GM23248 (cell line): ENCODE results near the gene CHRM4. TPM values are rescaled to one million over a fixed set of nuclear protein-coding genes. Genes with fewer than 3 reads are reported as not detected.
A peak's percentile ranks its signal among the peaks of the same experiment; 100 is the strongest.

ENCODE experiments used
- DNase-seq: peaks from one replicate; pipeline ENCODE4 v3.0.0-alpha.2; 2015
- H2AFZ ChIP-seq: fragments of 200-600 bp; sonication (generic); 2 replicates; pipeline ENCODE4 v1.6.1; 2016; ENCODE audit warnings: antibody characterized with exemption
- H3F3A ChIP-seq: fragments of 200-600 bp; sonication (generic); 2 replicates; pipeline ENCODE4 v1.6.1; 2016; ENCODE audit warnings: mild to moderate bottlenecking, antibody characterized with exemption, mixed run types; ENCODE audit not compliant: insufficient read depth
- H3K27ac ChIP-seq: fragments of 200-600 bp; sonication (generic); 2 replicates; pipeline ENCODE4 v1.5.1; 2016; ENCODE audit warnings: mild to moderate bottlenecking
- H3K27me3 ChIP-seq: fragments of 200-600 bp; sonication (generic); replicated peaks from 2 replicates; pipeline ENCODE4 v1.6.1; 2016; ENCODE audit warnings: mild to moderate bottlenecking; ENCODE audit not compliant: insufficient read depth
- H3K36me3 ChIP-seq: fragments of 200-600 bp; sonication (generic); 2 replicates; pipeline ENCODE4 v1.6.1; 2016; ENCODE audit warnings: low read depth, mild to moderate bottlenecking
- H3K4me1 ChIP-seq: fragments of 200-600 bp; sonication (generic); 2 replicates; pipeline ENCODE4 v1.6.1; 2016; ENCODE audit warnings: mild to moderate bottlenecking; ENCODE audit not compliant: insufficient read depth
- H3K4me2 ChIP-seq: fragments of 200-600 bp; sonication (generic); one replicate; pipeline ENCODE4 v1.6.1; 2016; ENCODE audit warnings: mild to moderate bottlenecking; ENCODE audit not compliant: unreplicated experiment
- H3K4me3 ChIP-seq: fragments of 200-600 bp; sonication (generic); 2 replicates; pipeline ENCODE4 v1.5.1; 2016; ENCODE audit warnings: mild to moderate bottlenecking
- H3K79me2 ChIP-seq: fragments of 200-600 bp; sonication (generic); 2 replicates; pipeline ENCODE4 v1.6.1; 2016; ENCODE audit warnings: mild to moderate bottlenecking; ENCODE audit not compliant: insufficient read depth
- H3K9ac ChIP-seq: fragments of 200-600 bp; sonication (generic); 2 replicates; pipeline ENCODE4 v1.6.1; 2016; ENCODE audit warnings: mild to moderate bottlenecking
- H3K9me2 ChIP-seq: fragments of 200-600 bp; sonication (generic); 2 replicates; pipeline ENCODE4 v1.6.1; 2016; ENCODE audit warnings: mixed run types, mild to moderate bottlenecking, moderate library complexity; ENCODE audit not compliant: insufficient read depth
- H3K9me3 ChIP-seq: fragments of 200-600 bp; sonication (generic); one replicate; pipeline ENCODE4 v1.6.1; 2017; ENCODE audit warnings: low read depth
- H4K20me1 ChIP-seq: fragments of 200-600 bp; sonication (generic); 2 replicates; pipeline ENCODE4 v1.6.0; 2016; ENCODE audit not compliant: insufficient read depth
- EZH2 ChIP-seq: fragments of 200-600 bp; sonication (generic); IDR thresholded peaks from 2 replicates; pipeline ENCODE4 v1.6.1; 2018; ENCODE audit warnings: antibody characterized with exemption, mild to moderate bottlenecking; ENCODE audit not compliant: insufficient read depth, poor library complexity, severe bottlenecking
- EZH2phosphoT487 ChIP-seq: fragments of 200-600 bp; sonication (generic); IDR thresholded peaks from 2 replicates; pipeline ENCODE4 v1.6.1; 2018; ENCODE audit warnings: antibody characterized with exemption, moderate library complexity, mild to moderate bottlenecking, low read depth; ENCODE audit not compliant: insufficient read depth
- WGBS, 2 experiments: methylation state at CpG; one replicate each; pipeline ENCODE4 v1.1.6; 2015 to 2017; ENCODE audit warnings: low lambda C conversion rate in 2 of 2, low coverage in 1 of 2; ENCODE audit errors: missing lambda C conversion rate in 2 of 2; 5-methylcytosine and 5-hydroxymethylcytosine counted together
- in situ Hi-C: fragments of 300-500 bp; cut with MboI; formaldehyde crosslinking; loops from 2 replicates; pipeline ENCODE4 v1.15.0; 2020
- polyA plus RNA-seq: library from polyadenylated mRNA; unstranded; fragments of >200 nt; fragmentation: Nextera tagmentation; extraction: Ambion mirVana; gene quantifications from 2 replicates; pipeline ENCODE4 v1.2.1, GENCODE V29; 2016
- total RNA-seq: library from RNA; depleted of rRNA; stranded (reverse); fragments of >200 nt; shearing (Covaris generic); gene quantifications from 2 replicates; pipeline ENCODE4 v1.2.3, GENCODE V29; 2014

CHRM4 gene
- total and polyA plus RNA-seq, 2 experiments from 2014 or later, result not detected

GRCh38 chr11:46360878-46361277, 30.7 kb downstream of the CHRM4 start:
- H3K9me2 ChIP-seq, result no peaks in the 10 kb centered on the region
- H3K9ac ChIP-seq, result peak overlapping the region; percentile 74
- peak overlapping the region; percentile 77 for H3K27ac ChIP-seq
- H3F3A ChIP-seq, result peaks cover 12% of the 10 kb centered on the region; the same call in 1 of the 2 replicates
- peaks cover 40% of the 10 kb centered on the region for H3K4me1 ChIP-seq
- no peaks in the 10 kb centered on the region for H3K27me3 ChIP-seq
- in situ Hi-C loops, result no loop called here
- peak; percentile 57 for DNase-seq
- no peaks in the 10 kb centered on the region for H3K9me3 ChIP-seq
- H3K79me2 ChIP-seq, result peaks cover 76% of the 10 kb centered on the region
- no peak for TF ChIP-seq EZH2phosphoT487
- TF ChIP-seq EZH2, result no peak
- 39 to 42% methylated on average over 7 of the region's 7 CpGs for WGBS, 2 experiments
- H3K4me2 ChIP-seq, result peak overlapping the region; percentile 69
- no peaks in the 10 kb centered on the region for H4K20me1 ChIP-seq
- H2AFZ ChIP-seq, result peak overlapping the region; percentile 52; the same call in 1 of the 2 replicates
- H3K36me3 ChIP-seq, result no peaks in the 10 kb centered on the region
- peak overlapping the region; percentile 42 for H3K4me3 ChIP-seq

GRCh38 chr11:46359953-46360352, 31.6 kb downstream of the CHRM4 start:
- 39 to 42% methylated on average over 1 of the region's 1 CpG for WGBS, 2 experiments
- Histone ChIP-seq H3K9me2 (no peaks in the 10 kb centered on the region), H3K9ac (no peak overlapping the region), H2AFZ (no peak overlapping the region), H3K27me3 (no peaks in the 10 kb centered on the region), H3K36me3 (no peaks in the 10 kb centered on the region), H4K20me1 (no peaks in the 10 kb centered on the region), H3K27ac (no peak overlapping the region), H3K4me2 (no peak overlapping the region), H3K9me3 (no peaks in the 10 kb centered on the region), H3F3A (peaks cover 12% of the 10 kb centered on the region; the same call in 1 of the 2 replicates), H3K79me2 (peaks cover 85% of the 10 kb centered on the region), H3K4me1 (peaks cover 40% of the 10 kb centered on the region), H3K4me3 (no peak overlapping the region)
- in situ Hi-C loops, result no loop called here
- no peak for DNase-seq
- no peak for TF ChIP-seq EZH2phosphoT487
- TF ChIP-seq EZH2, result no peak

- peaks cover 90% of the 10 kb centered on the region for H3K79me2 ChIP-seq
- 95 to 96% methylated on average over 10 to 11 of the region's 11 CpGs for WGBS, 2 experiments
- H3K9me2 ChIP-seq, result no peaks in the 10 kb centered on the region
- H3K4me1 ChIP-seq, result peaks cover 29% of the 10 kb centered on the region
- no peak for DNase-seq
- no peaks in the 10 kb centered on the region for H3K9me3 ChIP-seq
- H3K9ac ChIP-seq, result no peak overlapping the region
- no peak overlapping the region for H3K4me3 ChIP-seq
- H3K4me2 ChIP-seq, result no peak overlapping the region
- H2AFZ ChIP-seq, result no peak overlapping the region
- H3K27me3 ChIP-seq, result no peaks in the 10 kb centered on the region
- TF ChIP-seq EZH2 (no peak), EZH2phosphoT487 (no peak)
- H3K27ac ChIP-seq, result no peak overlapping the region
- H4K20me1 ChIP-seq, result no peaks in the 10 kb centered on the region; the same call in 1 of the 2 replicates
- no peaks in the 10 kb centered on the region; the same call in 1 of the 2 replicates for H3K36me3 ChIP-seq
- in situ Hi-C loops, result no loop called here
- peaks cover 12% of the 10 kb centered on the region; the same call in 1 of the 2 replicates for H3F3A ChIP-seq
Measured at GRCh38 chr11:46357483-46357936, 34.1 kb downstream of the CHRM4 start.

GRCh38 chr11:46356924-46357482, 34.6 kb downstream of the CHRM4 start:
- Histone ChIP-seq H3K36me3 (no peaks in the 10 kb centered on the region; the same call in 1 of the 2 replicates), H3K4me2 (peak overlapping the region; percentile 1), H3K79me2 (peaks cover 90% of the 10 kb centered on the region), H3F3A (peaks cover 12% of the 10 kb centered on the region; the same call in 1 of the 2 replicates), H4K20me1 (no peaks in the 10 kb centered on the region; the same call in 1 of the 2 replicates), H3K9me3 (no peaks in the 10 kb centered on the region), H3K27me3 (no peaks in the 10 kb centered on the region), H2AFZ (no peak overlapping the region), H3K9ac (no peak overlapping the region), H3K9me2 (no peaks in the 10 kb centered on the region), H3K4me3 (no peak overlapping the region), H3K4me1 (peaks cover 27% of the 10 kb centered on the region), H3K27ac (no peak overlapping the region)
- TF ChIP-seq EZH2, result no peak
- no peak for TF ChIP-seq EZH2phosphoT487
- 76 to 77% methylated on average over 6 to 7 of the region's 7 CpGs for WGBS, 2 experiments
- in situ Hi-C loops, result no loop called here
- DNase-seq, result peak; percentile 85
